ENCODE results near the gene CHD3. TPM values are rescaled to one million over a fixed set of nuclear protein-coding genes. Genes with fewer than 3 reads are reported as not detected.

The CHD3 gene
- total RNA-seq, 1 donor from 2014 or later: 142 TPM

Other genes starting within 250 kb of the CHD3 start
- gene ATP1B2, start 237.9 kb upstream of the CHD3 start, total RNA-seq: not detected in 2 replicates
- gene TP53, start 201.3 kb upstream of the CHD3 start, total RNA-seq: 87.9 and 94.8 TPM in 2 replicates
- 5.5 and 9.3 TPM in 2 replicates for gene WRAP53, start 200.3 kb upstream of the CHD3 start, total RNA-seq
- gene EFNB3, start 183.6 kb upstream of the CHD3 start, total RNA-seq: 0.87 and 2.1 TPM in 2 replicates
- gene DNAH2, start 171.0 kb upstream of the CHD3 start, total RNA-seq: not detected in 2 replicates
- gene KDM6B, start 54.6 kb upstream of the CHD3 start, total RNA-seq: 4.9 and 16.3 TPM in 2 replicates
- gene TMEM88, start 33.7 kb upstream of the CHD3 start, total RNA-seq: 24.8 and 46.8 TPM in 2 replicates
- 96.0 and 138 TPM in 2 replicates for gene NAA38, start 31.2 kb upstream of the CHD3 start, total RNA-seq
- 2.7 and 5.8 TPM in 2 replicates for gene CYB5D1, start 30.8 kb upstream of the CHD3 start, total RNA-seq
- 0.64 and 1.2 TPM in 2 replicates for gene RNF227, start 27.5 kb downstream of the CHD3 start, total RNA-seq
- 0.12 and 2.1 TPM in 2 replicates for gene KCNAB3, start 41.1 kb downstream of the CHD3 start, total RNA-seq
- 100 and 142 TPM in 2 replicates for gene TRAPPC1, start 43.2 kb downstream of the CHD3 start, total RNA-seq
- gene CNTROB, start 43.4 kb downstream of the CHD3 start, total RNA-seq: 16.7 and 18.7 TPM in 2 replicates
- gene GUCY2D, start 113.8 kb downstream of the CHD3 start, total RNA-seq: not detected in 2 replicates
- gene ALOX15B, start 150.3 kb downstream of the CHD3 start, total RNA-seq: not detected in 2 replicates
- not detected in 2 replicates for gene ALOX12B, start 198.9 kb downstream of the CHD3 start, total RNA-seq
- gene ALOXE3, start 229.7 kb downstream of the CHD3 start, total RNA-seq: not detected in 2 replicates
- gene HES7, start 235.3 kb downstream of the CHD3 start, total RNA-seq: not detected in 2 replicates